ENCODE data around the gene EP400. TPM values are rescaled to one million over a fixed set of nuclear protein-coding genes. Genes with fewer than 3 reads are reported as not detected.
"Not testable (repeated sequence)": the region's sequence is repeated elsewhere in the genome, so short reads cannot be mapped to it uniquely, and the experiment has no call there.

EP400 gene
- total RNA-seq, 8 experiments from 2014 or later: 7.7 to 44.8 (median 17.2) TPM

GRCh38 chr12:131941116-131941986, 8.4 kb upstream of the EP400 start:
- in situ Hi-C loops (cut with MboI; ENCODE audit: low pct_unique_long_range_greater_than_20kb in 2 of 9, low sequenced_read_pairs in 9 of 9, unreplicated experiment in 9 of 9): no loop called here
- WGBS, 10 experiments: 77 to 100% (median 97%) methylated on average over 3 to 17 of the region's 46 CpGs; no CpG with 5 or more reads in 1 of the 10 experiments
- Histone ChIP-seq H3K4me1 (replicated peaks in 1 of 2) (no peaks in the 10 kb centered on the region), H3K4me3 (no peak overlapping the region), H3K27ac (no peak overlapping the region)
- peak in 1 of 8 experiments; percentile 15 for ATAC-seq (replicated peaks in 6 of 8)

GRCh38 chr12:131941987-131942341, 7.8 kb upstream of the EP400 start:
- no peak overlapping the region for H3K27ac ChIP-seq
- no peak for ATAC-seq (replicated peaks in 6 of 8)
- H3K4me1 ChIP-seq (replicated peaks in 1 of 2): no peaks in the 10 kb centered on the region
- no peak overlapping the region for H3K4me3 ChIP-seq
- in situ Hi-C loops (cut with MboI; ENCODE audit: low pct_unique_long_range_greater_than_20kb in 2 of 9, low sequenced_read_pairs in 9 of 9, unreplicated experiment in 9 of 9): no loop called here
- WGBS, 10 experiments: 60% methylated on average over 1 of the region's 7 CpGs; no CpG with 5 or more reads in 9 of the 10 experiments

GRCh38 chr12:131942671-131943070, 7.1 kb upstream of the EP400 start:
- in situ Hi-C loops (cut with MboI; ENCODE audit: low pct_unique_long_range_greater_than_20kb in 2 of 9, low sequenced_read_pairs in 9 of 9, unreplicated experiment in 9 of 9): no loop called here
- no peak for ATAC-seq (replicated peaks in 6 of 8)
- Histone ChIP-seq H3K4me3 (no peak overlapping the region), H3K4me1 (replicated peaks in 1 of 2) (no peaks in the 10 kb centered on the region), H3K27ac (no peak overlapping the region)
- 80 to 100% (median 100%) methylated on average over 1 to 4 of the region's 12 CpGs; no CpG with 5 or more reads in 5 of the 10 experiments for WGBS, 10 experiments

DNA sequence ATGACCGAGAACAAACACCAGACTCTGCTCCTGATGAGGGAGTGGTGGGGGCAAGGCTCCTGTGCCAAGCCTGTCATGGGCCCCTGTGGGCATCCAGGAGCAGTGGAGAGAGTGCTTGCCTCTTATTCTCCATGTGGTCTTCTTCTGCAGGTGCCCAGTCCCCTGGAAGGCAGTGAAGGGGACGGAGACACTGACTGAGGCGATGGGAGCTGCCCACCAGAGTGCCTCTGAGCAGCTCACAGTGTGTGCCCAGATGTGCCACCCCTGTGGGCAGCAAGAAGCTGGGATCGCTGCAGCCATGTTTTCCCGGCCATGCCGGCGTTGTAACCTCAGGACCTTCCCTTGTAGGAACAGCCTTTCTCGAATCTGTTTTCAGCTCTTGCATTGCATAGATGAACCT, 6.4 kb upstream of the EP400 start:
- Histone ChIP-seq H3K27ac (no peak overlapping the region), H3K4me3 (no peak overlapping the region), H3K4me1 (replicated peaks in 1 of 2) (no peaks in the 10 kb centered on the region)
- in situ Hi-C loops (cut with MboI; ENCODE audit: low pct_unique_long_range_greater_than_20kb in 2 of 9, low sequenced_read_pairs in 9 of 9, unreplicated experiment in 9 of 9): no loop called here
- 93 to 100% (median 97%) methylated on average over 1 to 7 of the region's 8 CpGs; no CpG with 5 or more reads in 3 of the 10 experiments for WGBS, 10 experiments
- no peak for ATAC-seq (replicated peaks in 6 of 8)

GRCh38 chr12:131943876-131944275, 5.9 kb upstream of the EP400 start:
- 76 to 100% (median 94%) methylated on average over 3 to 10 of the region's 10 CpGs; no CpG with 5 or more reads in 1 of the 10 experiments for WGBS, 10 experiments
- no peak overlapping the region for H3K4me3 ChIP-seq
- in situ Hi-C loops (cut with MboI; ENCODE audit: low pct_unique_long_range_greater_than_20kb in 2 of 9, low sequenced_read_pairs in 9 of 9, unreplicated experiment in 9 of 9): no loop called here
- H3K4me1 ChIP-seq (replicated peaks in 1 of 2): no peaks in the 10 kb centered on the region
- no peak overlapping the region for H3K27ac ChIP-seq
- no peak for ATAC-seq (replicated peaks in 6 of 8)

DNA sequence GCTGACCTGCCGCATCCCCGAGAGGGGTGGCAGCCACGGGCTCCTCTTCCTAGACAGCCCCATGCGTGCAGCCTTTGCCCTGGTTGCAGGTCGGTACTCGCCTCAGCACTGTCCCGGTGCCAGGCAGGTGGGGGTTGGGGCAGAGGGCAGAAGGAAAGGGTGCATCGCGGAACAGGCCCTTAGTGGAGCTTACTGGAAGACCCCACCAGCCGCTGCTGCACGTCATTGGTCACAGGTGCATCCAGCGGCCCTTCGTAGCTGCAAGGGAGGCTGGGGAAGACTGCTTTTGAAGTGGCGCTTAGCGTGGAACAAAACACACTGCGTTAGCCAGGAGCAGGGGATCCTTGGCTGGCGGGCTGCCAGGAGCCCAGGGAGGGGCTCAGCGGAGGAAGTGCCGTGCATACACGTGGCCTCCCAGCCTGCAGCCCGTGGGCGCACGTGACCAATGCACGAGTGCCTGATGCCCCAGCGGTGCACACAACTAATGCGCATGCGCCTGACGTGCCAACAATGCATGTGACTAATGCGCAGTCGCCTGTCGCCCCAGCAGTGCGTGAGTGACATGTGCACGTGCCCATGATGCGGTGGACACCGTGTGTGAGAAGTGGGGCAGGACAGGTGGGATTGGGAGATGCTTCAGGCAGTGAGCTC, 5.0 kb upstream of the EP400 start:
- Histone ChIP-seq H3K4me3 (no peak overlapping the region), H3K4me1 (replicated peaks in 1 of 2) (no peaks in the 10 kb centered on the region), H3K27ac (no peak overlapping the region)
- in situ Hi-C loops (cut with MboI; ENCODE audit: low pct_unique_long_range_greater_than_20kb in 2 of 9, low sequenced_read_pairs in 9 of 9, unreplicated experiment in 9 of 9): no loop called here
- no peak for ATAC-seq (replicated peaks in 6 of 8)
- 0 to 97% (median 88%) methylated on average over 1 to 17 of the region's 35 CpGs; no CpG with 5 or more reads in 6 of the 10 experiments for WGBS, 10 experiments

- ATAC-seq (replicated peaks in 6 of 8): no peak
- in situ Hi-C loops (cut with MboI; ENCODE audit: low pct_unique_long_range_greater_than_20kb in 2 of 9, low sequenced_read_pairs in 9 of 9, unreplicated experiment in 9 of 9): no loop called here
- Histone ChIP-seq H3K27ac (no peak overlapping the region), H3K4me1 (replicated peaks in 1 of 2) (peaks cover 0 to 6% of the 10 kb centered on the region in 2 donors), H3K4me3 (no peak overlapping the region)
- WGBS, 10 experiments: 35 to 94% (median 65%) methylated on average over 1 to 5 of the region's 6 CpGs; no CpG with 5 or more reads in 2 of the 10 experiments
Measured at GRCh38 chr12:131946757-131947156, 3.0 kb upstream of the EP400 start.

- in situ Hi-C loops (cut with MboI; ENCODE audit: low pct_unique_long_range_greater_than_20kb in 2 of 9, low sequenced_read_pairs in 9 of 9, unreplicated experiment in 9 of 9): no loop called here
- no peak overlapping the region for H3K27ac ChIP-seq
- ATAC-seq (replicated peaks in 6 of 8): no peak
- WGBS, 10 experiments: 10 to 100% (median 56%) methylated on average over 2 to 6 of the region's 8 CpGs; no CpG with 5 or more reads in 1 of the 10 experiments
- no peak overlapping the region for H3K4me3 ChIP-seq
- H3K4me1 ChIP-seq (replicated peaks in 1 of 2): peaks cover 0 to 6% of the 10 kb centered on the region in 2 donors
Measured at GRCh38 chr12:131947482-131948027, 2.2 kb upstream of the EP400 start.

DNA sequence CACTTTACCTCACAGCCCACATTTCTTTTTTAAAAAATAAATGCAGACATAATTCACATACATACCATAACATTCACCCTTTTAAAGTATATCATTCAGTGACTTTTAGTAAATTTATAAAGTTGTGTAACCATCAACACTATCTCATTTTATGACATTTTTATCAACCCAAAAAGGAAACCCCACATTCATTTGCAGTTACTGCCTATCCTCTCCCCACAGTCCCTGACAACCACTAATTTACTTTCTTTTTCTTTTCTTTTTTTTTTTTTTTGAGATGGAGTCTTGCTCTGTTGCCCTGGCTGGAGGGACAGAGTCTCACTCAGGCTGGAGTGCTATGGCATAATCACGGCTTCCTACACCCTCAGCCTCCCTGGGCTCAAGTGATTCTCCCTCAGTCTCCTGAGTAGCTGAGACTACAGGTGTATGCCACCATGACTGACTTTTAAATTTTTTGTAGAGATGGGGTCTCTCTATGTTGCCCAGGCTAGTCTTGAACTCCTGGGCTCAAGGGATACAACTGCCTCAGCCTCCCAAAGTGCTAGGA, 1.5 kb upstream of the EP400 start:
- in situ Hi-C loops (cut with MboI; ENCODE audit: low pct_unique_long_range_greater_than_20kb in 2 of 9, low sequenced_read_pairs in 9 of 9, unreplicated experiment in 9 of 9): no loop called here
- H3K4me1 ChIP-seq (replicated peaks in 1 of 2): peaks cover 0 to 6% of the 10 kb centered on the region in 2 donors
- WGBS, 10 experiments: 40 to 100% (median 78%) methylated on average over 1 of the region's 1 CpG; no CpG with 5 or more reads in 6 of the 10 experiments
- H3K27ac ChIP-seq: no peak overlapping the region
- H3K4me3 ChIP-seq: no peak overlapping the region
- ATAC-seq (replicated peaks in 6 of 8): no peak

GRCh38 chr12:131948713-131949430, 870 bp upstream of the EP400 start:
- peak overlapping the region; percentile 68 to 91 (median 78) for H3K4me3 ChIP-seq
- in situ Hi-C loops (cut with MboI; ENCODE audit: low pct_unique_long_range_greater_than_20kb in 2 of 9, low sequenced_read_pairs in 9 of 9, unreplicated experiment in 9 of 9); ATAC-seq (replicated peaks in 6 of 8); H3K4me1 ChIP-seq (replicated peaks in 1 of 2); H3K27ac ChIP-seq: not testable (repeated sequence)
- 15 to 97% (median 52%) methylated on average over 4 to 20 of the region's 23 CpGs; no CpG with 5 or more reads in 2 of the 10 experiments for WGBS, 10 experiments

DNA sequence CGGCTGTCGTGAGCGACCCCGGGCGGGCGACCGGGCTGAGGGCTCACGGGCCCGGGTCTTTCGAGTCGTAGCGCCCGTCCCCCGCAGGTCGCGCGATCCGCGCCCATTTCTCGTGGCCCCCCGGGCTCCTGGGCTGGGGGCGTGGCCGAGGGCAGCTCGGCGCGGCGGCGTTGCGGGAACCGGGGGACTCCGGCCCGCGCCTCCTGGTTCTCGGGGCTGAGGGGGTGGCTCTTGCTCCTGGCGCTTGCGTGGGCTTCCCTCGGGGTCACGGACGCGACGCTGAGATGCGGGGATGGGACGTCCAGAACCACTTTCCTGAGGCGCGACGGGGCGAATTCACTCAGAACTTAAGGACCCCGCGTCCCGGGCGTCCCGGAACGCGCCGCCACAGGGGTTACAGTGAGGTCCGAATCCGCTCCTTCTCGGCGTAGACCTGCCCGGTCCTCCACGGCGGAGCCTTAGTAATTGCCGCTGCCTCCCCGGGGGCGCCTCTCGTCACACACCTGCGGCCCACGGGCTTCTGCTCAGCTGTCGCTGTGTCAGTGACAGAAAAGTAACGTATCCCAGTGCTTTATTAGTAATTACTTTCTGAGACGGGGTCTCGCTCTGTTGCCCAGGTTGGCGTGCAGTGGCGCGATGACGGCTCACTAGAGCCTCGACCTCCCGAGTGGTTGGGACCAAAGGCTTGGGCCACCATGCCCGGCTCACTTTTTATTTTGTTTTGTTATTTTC, 606 bp downstream of the EP400 start:
- peak overlapping the region; percentile 70 to 85 for H3K27ac ChIP-seq
- H3K4me3 ChIP-seq: peak overlapping the region; percentile 68 to 91 (median 78)
- 0 to 22% (median 0%) methylated on average over 1 to 16 of the region's 79 CpGs; no CpG with 5 or more reads in 3 of the 10 experiments for WGBS, 10 experiments
- peaks cover 0 to 6% of the 10 kb centered on the region in 2 donors for H3K4me1 ChIP-seq (replicated peaks in 1 of 2)
- in situ Hi-C loops (cut with MboI; ENCODE audit: low pct_unique_long_range_greater_than_20kb in 2 of 9, low sequenced_read_pairs in 9 of 9, unreplicated experiment in 9 of 9): no loop called here
- ATAC-seq (replicated peaks in 6 of 8): peak in 7 of 8 experiments; percentile 1 to 43 (median 23)

- H3K4me3 ChIP-seq; H3K4me1 ChIP-seq (replicated peaks in 1 of 2); H3K27ac ChIP-seq; in situ Hi-C loops (cut with MboI; ENCODE audit: low pct_unique_long_range_greater_than_20kb in 2 of 9, low sequenced_read_pairs in 9 of 9, unreplicated experiment in 9 of 9); ATAC-seq (replicated peaks in 6 of 8): not testable (repeated sequence)
- 78 to 100% (median 95%) methylated on average over 3 to 9 of the region's 9 CpGs; no CpG with 5 or more reads in 2 of the 10 experiments for WGBS, 10 experiments
Measured at GRCh38 chr12:131953810-131954209, 4.1 kb downstream of the EP400 start.
